IMR-90 (cell line): ENCODE measurements around the gene MRPS35. TPM values are rescaled to one million over a fixed set of nuclear protein-coding genes. Genes with fewer than 3 reads are reported as not detected.
"Not testable (repeated sequence)": the region's sequence is repeated elsewhere in the genome, so short reads cannot be mapped to it uniquely, and the experiment has no call there.

Experiments
- ATAC-seq: fragments of 200-7000 bp; cut with Tn5 transposase; 2 replicates; pipeline ENCODE4 v1.9.1; 2020; ENCODE audit warnings: low read depth, mild to moderate bottlenecking, moderate library complexity
- BruUV-seq: library from RNA; stranded (reverse); fragments of 400-500 nt; replicated peaks from 2 replicates; lab custom pipeline; 2021; lab: Mats Ljungman, UMichigan
- CTCF ChIA-PET: fragments of 300-600 bp; formaldehyde crosslinking; extraction: SDS; loops from one replicate; lab custom pipeline; 2021; ENCODE audit warnings: antibody characterized with exemption; lab: Yijun Ruan, JAX
- POLR2A ChIA-PET: fragments of 300-600 bp; sonication (Branson Sonifier 250); formaldehyde crosslinking; loops from one replicate; lab custom pipeline; 2022; ENCODE audit warnings: antibody characterized with exemption; ENCODE audit not compliant: unreplicated experiment; lab: Charles Lee
- DNase-seq: peaks from one replicate; pipeline ENCODE4 v3.0.0; 2013
- H2AFZ ChIP-seq: replicated peaks from 2 replicates; pipeline ENCODE3; 2013; ENCODE audit warnings: low read length, mild to moderate bottlenecking; ENCODE audit not compliant: poor library complexity
- H2AK5ac ChIP-seq: 2 replicates; pipeline ENCODE4 v1.6.1; 2013; ENCODE audit warnings: low read depth, low read length, inconsistent platforms
- H2AK9ac ChIP-seq: replicated peaks from 2 replicates; pipeline ENCODE3; 2013; ENCODE audit warnings: mild to moderate bottlenecking, low read depth, low read length, moderate library complexity; ENCODE audit not compliant: poor library complexity
- H2BK120ac ChIP-seq: 2 replicates; pipeline ENCODE4 v1.6.1; 2013; ENCODE audit warnings: low read depth, low read length, inconsistent platforms
- H2BK15ac ChIP-seq: 3 replicates; pipeline ENCODE4 v1.6.1; 2013; ENCODE audit warnings: low read depth, low read length, inconsistent platforms
- H2BK20ac ChIP-seq: 2 replicates; pipeline ENCODE4 v1.6.1; 2013; ENCODE audit warnings: low read depth, mild to moderate bottlenecking, inconsistent platforms, low read length, moderate library complexity
- H2BK5ac ChIP-seq: 2 replicates; pipeline ENCODE4 v1.6.1; 2013; ENCODE audit warnings: mild to moderate bottlenecking, low read depth, low read length, inconsistent platforms; ENCODE audit not compliant: poor library complexity, severe bottlenecking
- H3K14ac ChIP-seq: replicated peaks from 2 replicates; pipeline ENCODE4 v1.6.1; 2013; ENCODE audit warnings: low read depth, low read length, inconsistent platforms
- H3K18ac ChIP-seq: 2 replicates; pipeline ENCODE4 v1.6.1; 2013; ENCODE audit warnings: low read depth, low read length, control low read depth
- H3K23ac ChIP-seq: 2 replicates; pipeline ENCODE4 v1.6.1; 2013; ENCODE audit warnings: low read depth, low read length, inconsistent platforms
- H3K27ac ChIP-seq: 2 replicates; pipeline ENCODE4 v1.5.1; 2013; ENCODE audit warnings: mild to moderate bottlenecking, control low read depth, low read length; ENCODE audit not compliant: insufficient read depth
- H3K27me3 ChIP-seq: 2 replicates; pipeline ENCODE4 v1.6.1; 2013; ENCODE audit warnings: low read length; ENCODE audit not compliant: control insufficient read depth, insufficient read depth
- H3K36me3 ChIP-seq: 2 replicates; pipeline ENCODE4 v1.6.1; 2013; ENCODE audit warnings: low read length, mixed read lengths; ENCODE audit not compliant: control insufficient read depth, insufficient read depth
- H3K4ac ChIP-seq: 2 replicates; pipeline ENCODE4 v1.6.1; 2013; ENCODE audit warnings: low read depth, low read length, inconsistent platforms
- H3K4me1 ChIP-seq: 2 replicates; pipeline ENCODE4 v1.6.1; 2013; ENCODE audit warnings: low read length, mixed read lengths; ENCODE audit not compliant: control insufficient read depth, insufficient read depth
- H3K4me2 ChIP-seq: 2 replicates; pipeline ENCODE4 v1.6.1; 2013; ENCODE audit warnings: low read depth, mild to moderate bottlenecking, control low read depth, low read length, moderate library complexity
- H3K4me3 ChIP-seq: 2 replicates; pipeline ENCODE4 v1.5.1; 2013; ENCODE audit warnings: low read depth, mild to moderate bottlenecking, control low read depth, low read length, moderate library complexity; ENCODE audit not compliant: insufficient read depth
- H3K56ac ChIP-seq: 2 replicates; pipeline ENCODE4 v1.6.1; 2013; ENCODE audit warnings: low read length, inconsistent platforms; ENCODE audit not compliant: insufficient read depth; ENCODE audit errors: extremely low read depth
- H3K79me1 ChIP-seq, 2 experiments: 2 replicates each; pipeline ENCODE4 v1.6.1; 2013; ENCODE audit warnings: low read length in 2 of 2, inconsistent platforms in 1 of 2, low read depth in 1 of 2
- H3K9ac ChIP-seq: 2 replicates; pipeline ENCODE4 v1.6.1; 2013; ENCODE audit warnings: low read depth, low read length, control low read depth
- H3K9me1 ChIP-seq: 2 replicates; pipeline ENCODE4 v1.6.1; 2013; ENCODE audit warnings: low read length, inconsistent platforms; ENCODE audit not compliant: insufficient read depth
- H3K9me3 ChIP-seq: 2 replicates; pipeline ENCODE4 v1.6.1; 2013; ENCODE audit warnings: low read length; ENCODE audit not compliant: control insufficient read depth, insufficient read depth
- H4K20me1 ChIP-seq: 2 replicates; pipeline ENCODE4 v1.6.1; 2013; ENCODE audit warnings: low read length, inconsistent platforms; ENCODE audit not compliant: insufficient read depth
- H4K5ac ChIP-seq: 2 replicates; pipeline ENCODE4 v1.6.1; 2013; ENCODE audit warnings: mild to moderate bottlenecking, low read depth, low read length, control low read depth
- H4K8ac ChIP-seq, 2 experiments: 2 replicates each; pipeline ENCODE4 v1.6.1; 2013; ENCODE audit warnings: low read depth in 2 of 2, low read length in 2 of 2, control low read depth in 1 of 2, inconsistent platforms in 1 of 2
- H4K91ac ChIP-seq: 2 replicates; pipeline ENCODE4 v1.6.1; 2013; ENCODE audit warnings: low read depth, low read length, inconsistent platforms; ENCODE audit not compliant: insufficient read depth
- WGBS, 2 experiments: methylation state at CpG; one replicate each; pipeline versions ENCODE4 v1.1.5 to v1.1.7; 2013; ENCODE audit warnings: missing lambda C conversion rate in 2 of 2; ENCODE audit not compliant: insufficient read length in 1 of 2; ENCODE audit errors: extremely low coverage in 2 of 2; 5-methylcytosine and 5-hydroxymethylcytosine counted together
- dilution Hi-C: fragments of 300-500 bp; cut with HindIII; formaldehyde crosslinking; loops from one replicate; pipeline ENCODE4 v1.14.3; 2018; ENCODE audit warnings: low sequenced_read_pairs; ENCODE audit not compliant: unreplicated experiment
- in situ Hi-C: fragments of 300-500 bp; cut with MboI; formaldehyde crosslinking; loops from 3 replicates; pipeline ENCODE4 v1.14.3; 2019; ENCODE audit warnings: low sequenced_read_pairs, inconsistent platforms, mixed read lengths
- intact Hi-C: fragments of 100-400 bp; cut with micrococcal nuclease; formaldehyde crosslinking; loops from 2 replicates; pipeline ENCODE4 v1.10.0; 2022
- polyA plus RNA-seq, 3 experiments: library from polyadenylated mRNA; depleted of rRNA; stranded (reverse); fragments of >200 nt; gene quantifications; 2 replicates each; pipeline ENCODE4 v1.2.3, GENCODE V29; 2012; ENCODE audit warnings: low replicate concordance in 1 of 3
- total RNA-seq: library from RNA; depleted of rRNA; stranded (reverse); fragments of >200 nt; gene quantifications from 2 replicates; pipeline ENCODE4 v1.2.3, GENCODE V29; 2012

MRPS35 gene
- total and polyA plus RNA-seq, 2 of the 4 experiments (the other 2 are of a cell fraction) = 27.4 to 40.1 TPM

- H4K8ac ChIP-seq, H3K18ac ChIP-seq, H3K4ac ChIP-seq, H2BK5ac ChIP-seq, H3K27ac ChIP-seq, dilution Hi-C loops, H3K4me1 ChIP-seq, H3K23ac ChIP-seq, H4K20me1 ChIP-seq, POLR2A ChIA-PET, BruUV-seq, H3K14ac ChIP-seq, H3K4me2 ChIP-seq, H2AK9ac ChIP-seq, DNase-seq, H3K9me1 ChIP-seq, H3K9me3 ChIP-seq, H2BK120ac ChIP-seq, H4K5ac ChIP-seq, H3K9ac ChIP-seq, H2AK5ac ChIP-seq, H3K4me3 ChIP-seq, H2AFZ ChIP-seq, H4K91ac ChIP-seq, H2BK15ac ChIP-seq, H3K27me3 ChIP-seq, ATAC-seq, H3K56ac ChIP-seq, H2BK20ac ChIP-seq: not testable (repeated sequence)
- intact Hi-C loops = loop anchor here (5.0 to 10.0 kb wide), 2 partner anchors 88 to 1260 kb away; no protein-coding TSS in a partner anchor
- H3K36me3 ChIP-seq = peaks cover 17% of the 10 kb centered on the region
- peaks cover 0 to 11% of the 10 kb centered on the region in 2 experiments; a peak in 3 of 4 replicates for H3K79me1 ChIP-seq
- CTCF ChIA-PET = interaction anchor here (1.0 to 2.1 kb wide), 3 partner anchors 87 to 206 kb away, joined by 5 to 11 read pairs (median 7); no protein-coding TSS in a partner anchor
- WGBS, 2 experiments = no CpG with 5 or more reads among the region's 9 CpGs
- in situ Hi-C loops = loop anchor here (5.0 to 25.0 kb wide), 3 partner anchors 213 to 1253 kb away; no protein-coding TSS in a partner anchor
Measured at GRCh38 chr12:27734321-27734720, 23.7 kb downstream of the MRPS35 start.
